ENCODE results near the gene VASP. TPM values are rescaled to one million over a fixed set of nuclear protein-coding genes. Genes with fewer than 3 reads are reported as not detected.
A peak's percentile ranks its signal among the peaks of the same experiment; 100 is the strongest.

The VASP gene
- total and polyA plus RNA-seq, 9 of the 15 experiments (the other 6 are each of a cell fraction or from before 2014, with no cell fraction given), result 16.7 to 261 (median 112) TPM

- no peak for TF ChIP-seq HMGXB4 (CRISPR knock-in tag; IDR thresholded peaks at IDR 0.05)
- no peak for TF ChIP-seq RAD51 (IDR thresholded peaks at IDR 0.05; ENCODE audit: borderline replicate concordance, low read depth)
- no peak for TF ChIP-seq PATZ1 (CRISPR knock-in tag; IDR thresholded peaks at IDR 0.05; ENCODE audit: borderline replicate concordance)
- no peak for TF ChIP-seq CBFA2T2 (conservative IDR thresholded peaks at IDR 0.05)
- TF ChIP-seq CTBP1 (IDR thresholded peaks at IDR 0.05; ENCODE audit: borderline replicate concordance), result peak; percentile 68; the same call in 1 of the 2 replicates
- no peak for TF ChIP-seq ZNF518B (CRISPR knock-in tag; IDR thresholded peaks at IDR 0.05)
- peak; percentile 88 for TF ChIP-seq JUND (IDR thresholded peaks at IDR 0.05; ENCODE audit: borderline replicate concordance, low read depth, low read length)
- TF ChIP-seq JUND (tag; IDR thresholded peaks at IDR 0.05; ENCODE audit: borderline replicate concordance, low read depth, low read length), result no peak; the same call in 2 of the 3 replicates
- TF ChIP-seq PRMT5 (CRISPR knock-in tag; IDR thresholded peaks at IDR 0.05), result no peak
- TF ChIP-seq RBBP5 (IDR thresholded peaks at IDR 0.05; ENCODE audit: borderline replicate concordance, insufficient read depth, low read length, poor library complexity, severe bottlenecking), result peak; percentile 83
- TF ChIP-seq TGIF2 (CRISPR knock-in tag; IDR thresholded peaks at IDR 0.05), result no peak
- TF ChIP-seq ETV1 (tag; conservative IDR thresholded peaks at IDR 0.05; ENCODE audit: low read depth), result no peak; the same call in 1 of the 2 replicates
- no peak for TF ChIP-seq GTF2A2 (tag; IDR thresholded peaks at IDR 0.05)
- peak; percentile 74 for TF ChIP-seq L3MBTL2 (IDR thresholded peaks at IDR 0.05)
- no peak for TF ChIP-seq HMG20B (CRISPR knock-in tag; IDR thresholded peaks at IDR 0.05)
Observed at GRCh38 chr19:45506989-45507871, at the start of gene VASP (continued).

All from K562 (cell line).